HepG2 (cell line): ENCODE results near the gene SMNDC1. TPM values are rescaled to one million over a fixed set of nuclear protein-coding genes. Genes with fewer than 3 reads are reported as not detected.

Source experiments
- ATAC-seq: fragments of 200-7000 bp; cut with Tn5 transposase; 3 replicates; pipeline ENCODE4 v1.9.1; 2020; ENCODE audit warnings: mild to moderate bottlenecking, moderate library complexity
- BruUV-seq: library from RNA; stranded (reverse); fragments of 400-500 nt; replicated peaks from 2 replicates; lab custom pipeline; 2021; lab: Mats Ljungman, UMichigan
- CTCF ChIA-PET: fragments of 300-600 bp; formaldehyde crosslinking; extraction: SDS; loops from one replicate; lab custom pipeline; 2021; ENCODE audit warnings: low total read pairs, inconsistent platforms, low intra/inter-chr PET ratio; lab: Yijun Ruan, JAX
- POLR2A ChIA-PET: fragments of 350-600 bp; sonication (Branson Sonifier 250); formaldehyde crosslinking; loops from one replicate; lab custom pipeline; 2020; ENCODE audit warnings: antibody characterized with exemption, inconsistent platforms; lab: Yijun Ruan, JAX
- DNase-seq: peaks from one replicate; pipeline ENCODE4 v3.0.0-alpha.2; 2015; ENCODE audit warnings: low spot score
- FAIRE-seq: peaks from 3 replicates; lab custom pipeline; 2011; peaks lifted over from hg19 to GRCh38; lab: Jason Lieb, UNC
- H2AFZ ChIP-seq: one replicate; pipeline ENCODE4 v1.6.1; 2011; ENCODE audit warnings: low read length, inconsistent platforms
- H3K27ac ChIP-seq: fragments of 300-600 bp; 3 replicates; pipeline ENCODE4 v1.8.0; 2011; ENCODE audit warnings: mixed run types, mild to moderate bottlenecking, mixed read lengths, low read length, inconsistent platforms; ENCODE audit not compliant: insufficient read depth; ENCODE audit errors: extremely low read length
- H3K27me3 ChIP-seq, 2 experiments: fragments of 200-600 bp in 1 of 2; 2 replicates in 1 of 2; 3 replicates in 1 of 2; pipeline versions ENCODE4 v1.6.0 to v1.8.0; 2011; ENCODE audit warnings: low read length in 2 of 2, mild to moderate bottlenecking in 2 of 2, moderate library complexity in 2 of 2, inconsistent platforms in 1 of 2; ENCODE audit not compliant: insufficient read depth in 2 of 2, control insufficient read depth in 1 of 2
- H3K36me3 ChIP-seq, 2 experiments: fragments of 200-600 bp in 1 of 2; replicated peaks in 1 of 2; 2 replicates in 1 of 2; 3 replicates in 1 of 2; pipeline versions ENCODE4 v1.5.1 to v1.8.0; 2011; ENCODE audit warnings: low read length in 2 of 2, inconsistent platforms in 1 of 2; ENCODE audit not compliant: insufficient read depth in 2 of 2, control insufficient read depth in 1 of 2
- H3K4me1 ChIP-seq: 2 replicates; pipeline ENCODE4 v1.5.1; 2012; ENCODE audit warnings: low read length, inconsistent platforms; ENCODE audit not compliant: insufficient read depth
- H3K4me2 ChIP-seq: 2 replicates; pipeline ENCODE4 v1.6.0; 2011; ENCODE audit warnings: low read depth, low read length, inconsistent platforms
- H3K4me3 ChIP-seq, 3 experiments: fragments of 200-600 bp in 1 of 3; sonication (generic), shearing (Covaris generic) in 1 of 3; replicated peaks in 1 of 3; 2 replicates each; pipeline ENCODE4 v1.5.1; 2011 to 2016; ENCODE audit warnings: low read length in 3 of 3, inconsistent platforms in 2 of 3, low read depth in 2 of 3, mild to moderate bottlenecking in 2 of 3, control low read depth in 1 of 3, mixed read lengths in 1 of 3; ENCODE audit not compliant: insufficient read depth in 1 of 3
- H3K79me2 ChIP-seq: one replicate; pipeline ENCODE4 v1.6.1; 2011; ENCODE audit warnings: low read length, inconsistent platforms; ENCODE audit not compliant: insufficient read depth
- H3K9ac ChIP-seq: 2 replicates; pipeline ENCODE4 v1.6.0; 2011; ENCODE audit warnings: mild to moderate bottlenecking, low read depth, low read length, inconsistent platforms; ENCODE audit not compliant: insufficient read depth
- H3K9me3 ChIP-seq: 2 replicates; pipeline ENCODE4 v1.5.1; 2012; ENCODE audit warnings: mild to moderate bottlenecking, low read length
- H4K20me1 ChIP-seq: 2 replicates; pipeline ENCODE4 v1.6.0; 2011; ENCODE audit warnings: inconsistent platforms, mild to moderate bottlenecking, low read length, moderate library complexity; ENCODE audit not compliant: insufficient read depth
- BCLAF1 ChIP-seq: fragments of 450-650 bp; IDR thresholded peaks from 2 replicates; pipeline ENCODE4 v1.6.1; 2017; ENCODE audit warnings: mild to moderate bottlenecking
- FOXK1 ChIP-seq: sonication (generic); formaldehyde crosslinking; IDR thresholded peaks from 2 replicates; pipeline ENCODE4 v1.4.0; 2020; ENCODE audit warnings: low read depth, missing genetic modification reagents, borderline replicate concordance
- HHEX ChIP-seq: IDR thresholded peaks from 2 replicates; pipeline ENCODE4 v1.6.1; 2016; ENCODE audit warnings: control low read depth
- JUNB ChIP-seq: sonication (generic); formaldehyde crosslinking; IDR thresholded peaks from 2 replicates; pipeline ENCODE4 v1.8.0; 2022; ENCODE audit warnings: missing genetic modification reagents, mild to moderate bottlenecking, borderline replicate concordance
- KAT7 ChIP-seq: IDR thresholded peaks from 2 replicates; pipeline ENCODE4 v1.6.1; 2018; ENCODE audit warnings: borderline replicate concordance, missing compliant biosample characterization
- PATZ1 ChIP-seq: sonication (generic); formaldehyde crosslinking; IDR thresholded peaks from 2 replicates; pipeline ENCODE4 v1.4.0; 2020; ENCODE audit warnings: missing genetic modification reagents
- RBM39 ChIP-seq: fragments of 200-400 bp; formaldehyde crosslinking; IDR thresholded peaks from one replicate; pipeline ENCODE4 v1.6.1; 2018; ENCODE audit warnings: antibody characterized with exemption, mild to moderate bottlenecking, low read depth, low read length; ENCODE audit not compliant: poor library complexity, severe bottlenecking
- RFX3 ChIP-seq: IDR thresholded peaks from 2 replicates; pipeline ENCODE4 v1.6.1; 2016; ENCODE audit warnings: missing biosample characterization, missing genetic modification reagents
- RXRB ChIP-seq: IDR thresholded peaks from 2 replicates; pipeline ENCODE4 v1.6.1; 2016; ENCODE audit warnings: borderline replicate concordance, missing genetic modification reagents, missing compliant biosample characterization
- SNAPC2 ChIP-seq: sonication (generic); formaldehyde crosslinking; IDR thresholded peaks from 2 replicates; pipeline ENCODE4 v1.8.1; 2022; ENCODE audit warnings: mild to moderate bottlenecking, missing genetic modification reagents
- ZKSCAN5 ChIP-seq: sonication (generic); formaldehyde crosslinking; IDR thresholded peaks from 2 replicates; pipeline ENCODE4 v1.5.1; 2020; ENCODE audit warnings: mild to moderate bottlenecking, missing genetic modification reagents
- ZNF234 ChIP-seq: sonication (generic); formaldehyde crosslinking; conservative IDR thresholded peaks from 2 replicates; pipeline ENCODE4 v1.5.1; 2020; ENCODE audit warnings: mild to moderate bottlenecking, missing genetic modification reagents
- ZNF274 ChIP-seq: sonication (generic); formaldehyde crosslinking; IDR thresholded peaks from 2 replicates; pipeline ENCODE4 v1.5.1; 2020; ENCODE audit warnings: mild to moderate bottlenecking, missing genetic modification reagents
- ZNF296 ChIP-seq: sonication (generic); formaldehyde crosslinking; conservative IDR thresholded peaks from 2 replicates; pipeline ENCODE4 v1.5.0; 2020; ENCODE audit warnings: mild to moderate bottlenecking, missing genetic modification reagents
- ZNF746 ChIP-seq: sonication (generic); formaldehyde crosslinking; IDR thresholded peaks from 2 replicates; pipeline ENCODE4 v1.8.0; 2022; ENCODE audit warnings: mild to moderate bottlenecking, missing genetic modification reagents
- WGBS: methylation state at CpG from one replicate; pipeline ENCODE4 v1.1.6; 2017; ENCODE audit warnings: low lambda C conversion rate; 5-methylcytosine and 5-hydroxymethylcytosine counted together
- in situ Hi-C: cut with HindIII; loops from 2 replicates; pipeline ENCODE4 v1.10.0; 2017; ENCODE audit warnings: low pct_unique_long_range_greater_than_20kb; ENCODE audit not compliant: extremely low pct_ligation_motif_present
- intact Hi-C: fragments of 100-400 bp; cut with micrococcal nuclease; formaldehyde crosslinking; loops from one replicate; pipeline ENCODE4 v1.10.0; 2022; ENCODE audit not compliant: unreplicated experiment
- polyA plus RNA-seq, 8 experiments: library from polyadenylated mRNA; depleted of rRNA in 3 of 8; stranded (reverse) in 7 of 8; unstranded in 1 of 8; fragments of >200 nt; fragmentation: Illumina TruSeq in 4 of 8; extraction: Trizol in 4 of 8; gene quantifications; 2 replicates each; pipeline versions ENCODE4 v1.2.1 to v1.2.3, GENCODE V29; 2011 to 2016; ENCODE audit warnings: low read depth in 4 of 8, missing spikeins in 1 of 8, mixed read lengths in 1 of 8; ENCODE audit not compliant: insufficient read depth in 1 of 8
- total RNA-seq, 5 experiments: library from RNA; depleted of rRNA; stranded (reverse); fragments of >200 nt; fragmentation: Illumina TruSeq; extraction: Trizol; gene quantifications; 2 replicates each; pipeline ENCODE4 v1.2.3, GENCODE V29; 2016; ENCODE audit warnings: low read depth in 1 of 5

The SMNDC1 gene
- total and polyA plus RNA-seq, 2 of the 13 experiments (the other 11 are each of a cell fraction or from before 2014, with no cell fraction given), result 7.8 to 8.9 TPM

GRCh38 chr10:110285501-110285900, 19.2 kb downstream of the SMNDC1 start (continued):
- no peak for TF ChIP-seq ZNF746 (CRISPR knock-in tag)
- no peak for TF ChIP-seq ZNF296
- no peak for TF ChIP-seq RFX3 (CRISPR knock-in tag)
- TF ChIP-seq, all 625 proteins: peak for 0

GRCh38 chr10:110284262-110284661, 20.5 kb downstream of the SMNDC1 start:
- peaks cover under 1% of the 10 kb centered on the region for H3K4me1 ChIP-seq
- no TSS peak for BruUV-seq
- CTCF ChIA-PET, result no interaction called here

More at GRCh38 chr10:110284262-110284661, 20.5 kb downstream of the SMNDC1 start:
- ATAC-seq (no peak), FAIRE-seq (no peak), DNase-seq (no peak)
- POLR2A ChIA-PET, result no interaction called here
- Histone ChIP-seq H3K9me3 (no peaks in the 10 kb centered on the region), H4K20me1 (no peaks in the 10 kb centered on the region), H3K27ac (no peak overlapping the region), H3K4me2 (no peak overlapping the region), H3K36me3 (peaks cover 9 to 44% of the 10 kb centered on the region in 2 experiments), H2AFZ (no peak overlapping the region), H3K27me3 (no peaks in the 10 kb centered on the region), H3K9ac (no peak overlapping the region), H3K79me2 (no peaks in the 10 kb centered on the region), H3K4me3 (no peak overlapping the region)
- in situ Hi-C loops, result loop anchor here (5.0 kb wide), 1 partner anchor 147 kb away; no protein-coding TSS in a partner anchor
- intact Hi-C loops, result no loop called here
- TF ChIP-seq FOXK1, result no peak
- no peak for TF ChIP-seq ZNF234
- TF ChIP-seq JUNB (CRISPR knock-in tag), result no peak
- TF ChIP-seq ZNF274 (CRISPR knock-in tag), result no peak
- TF ChIP-seq BCLAF1, result no peak
- TF ChIP-seq RXRB, result no peak
- TF ChIP-seq SNAPC2, result no peak
- no peak for TF ChIP-seq KAT7
- no peak for TF ChIP-seq HHEX (CRISPR knock-in tag)
- no peak for TF ChIP-seq PATZ1 (CRISPR knock-in tag)
- no peak for TF ChIP-seq RBM39
- TF ChIP-seq ZKSCAN5 (CRISPR knock-in tag), result no peak
- TF ChIP-seq, all 625 proteins: peak for 0
- WGBS, result 100% methylated on average over 3 of the region's 3 CpGs
